Stomach (tissue), 9 donors: ENCODE results near the gene TBATA. TPM values are rescaled to one million over a fixed set of nuclear protein-coding genes. Genes with fewer than 3 reads are reported as not detected.

Experiments
- DNase-seq, 2 donors: peaks; one replicate each; pipeline versions ENCODE4 v3.0.0 to v3.0.0-alpha.2; 2013 to 2019
- H3K27ac ChIP-seq, 5 donors: fragments of 200-600 bp in 4 of 5; sonication (generic) in 4 of 5; one replicate each; pipeline ENCODE4 v1.5.1; 2013 to 2019; ENCODE audit warnings: mild to moderate bottlenecking in 1 of 5, moderate library complexity in 1 of 5
- H3K27me3 ChIP-seq, 3 donors: fragments of 200-600 bp; sonication (generic); one replicate each; pipeline ENCODE4 v1.5.1; 2017 to 2019; ENCODE audit warnings: mixed run types in 1 of 3
- H3K36me3 ChIP-seq, 4 donors: fragments of 200-600 bp; sonication (generic); 1 replicate in 3 of 4; 2 replicates in 1 of 4; pipeline ENCODE4 v1.5.1; 2016 to 2019
- H3K4me1 ChIP-seq, 4 donors: fragments of 200-600 bp; sonication (generic); one replicate each; pipeline ENCODE4 v1.5.1; 2016 to 2019
- H3K4me3 ChIP-seq, 4 donors: fragments of 200-600 bp; sonication (generic) in 3 of 4; one replicate each; pipeline ENCODE4 v1.5.1; 2016 to 2019; ENCODE audit warnings: mild to moderate bottlenecking in 1 of 4
- H3K9me3 ChIP-seq, 4 donors: fragments of 200-600 bp; sonication (generic); one replicate each; pipeline ENCODE4 v1.5.1; 2016 to 2019
- EP300 ChIP-seq: sonication (generic); formaldehyde crosslinking; IDR thresholded peaks from one replicate; pipeline ENCODE4 v1.6.1; 2017; ENCODE audit warnings: antibody characterized with exemption
- POLR2A ChIP-seq, 4 donors: fragments of 450-650 bp; IDR thresholded peaks; one replicate each; pipeline ENCODE4 v1.6.1; 2016; ENCODE audit warnings: antibody characterized with exemption in 4 of 4, control low read depth in 2 of 4, mild to moderate bottlenecking in 1 of 4, moderate library complexity in 1 of 4
- POLR2AphosphoS5 ChIP-seq, 3 donors: sonication (generic); formaldehyde crosslinking; IDR thresholded peaks; one replicate each; pipeline ENCODE4 v1.6.1; 2016; ENCODE audit warnings: antibody characterized with exemption in 3 of 3
- WGBS, 5 donors: extraction: QIAGEN DNeasy Blood & Tissue Kit in 3 of 5; methylation state at CpG; one replicate each; pipeline versions ENCODE4 v1.1.5 to v1.1.7; 2013 to 2018; 5-methylcytosine and 5-hydroxymethylcytosine counted together
- intact Hi-C: fragments of 100-400 bp; cut with DNase I; formaldehyde crosslinking; loops from one replicate; pipeline ENCODE4 v1.15.1; 2023; ENCODE audit warnings: low total_unique reads
- polyA plus RNA-seq, 3 donors: library from polyadenylated mRNA; stranded (reverse); fragments of 200-250 nt; gene quantifications; one replicate each; pipeline ENCODE4 v1.2.3, GENCODE V29; 2013
- total RNA-seq, 5 donors: library from RNA; depleted of rRNA; stranded (reverse); fragments of >200 nt; gene quantifications; one replicate each; pipeline versions ENCODE4 v1.1.0 to v1.2.3, GENCODE V29; 2014 to 2016
- TF ChIP-seq, protein P1 (sequence below), 7 experiments: fragments of 450-650 bp in 4 of 7; fragments of 200-600 bp in 3 of 7; sonication (generic) in 3 of 7; IDR thresholded peaks; one replicate each; pipeline ENCODE4 v1.5.1; 2016 to 2019; ENCODE audit warnings: antibody characterized with exemption in 7 of 7, control low read depth in 2 of 7, mild to moderate bottlenecking in 1 of 7
- donor health status: healthy with polysubstance abuse.
- donor health status: Bipolar disorder and iron deficiency.
- donor health status: healthy.

TBATA gene
- total and polyA plus RNA-seq, 8 donors = not detected

DNA sequence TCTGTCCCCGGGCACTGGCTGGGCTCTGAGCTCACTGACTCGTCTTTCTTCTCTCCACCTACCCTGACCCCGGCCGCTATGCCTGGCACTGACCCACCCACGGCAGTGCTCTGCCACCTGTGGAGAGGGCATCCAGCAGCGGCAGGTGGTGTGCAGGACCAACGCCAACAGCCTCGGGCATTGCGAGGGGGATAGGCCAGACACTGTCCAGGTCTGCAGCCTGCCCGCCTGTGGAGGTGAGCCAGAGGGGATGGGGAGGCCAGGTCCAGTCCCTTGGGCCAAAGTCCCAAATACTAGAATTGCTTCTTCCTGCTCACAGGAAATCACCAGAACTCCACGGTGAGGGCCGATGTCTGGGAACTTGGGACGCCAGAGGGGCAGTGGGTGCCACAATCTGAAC is 27.3 kb downstream of the TBATA start:
- intact Hi-C loops = loop anchor here (5.0 to 10.0 kb wide), 2 partner anchors 206 to 303 kb away; no protein-coding TSS in a partner anchor
- Histone ChIP-seq H3K4me3 (no peak overlapping the region), H3K36me3 (no peaks in the 10 kb centered on the region), H3K9me3 (no peaks in the 10 kb centered on the region), H3K27me3 (peaks cover 0 to 9% (median 0%) of the 10 kb centered on the region in 3 donors), H3K4me1 (peaks cover 0 to 5% (median 2%) of the 10 kb centered on the region in 4 donors), H3K27ac (no peak overlapping the region)
- TF ChIP-seq EP300 (no peak), POLR2AphosphoS5 (IDR thresholded peaks at IDR 0.05) (no peak), POLR2A (IDR thresholded peaks at IDR 0.05) (no peak)
- TF ChIP-seq, protein P1, sequence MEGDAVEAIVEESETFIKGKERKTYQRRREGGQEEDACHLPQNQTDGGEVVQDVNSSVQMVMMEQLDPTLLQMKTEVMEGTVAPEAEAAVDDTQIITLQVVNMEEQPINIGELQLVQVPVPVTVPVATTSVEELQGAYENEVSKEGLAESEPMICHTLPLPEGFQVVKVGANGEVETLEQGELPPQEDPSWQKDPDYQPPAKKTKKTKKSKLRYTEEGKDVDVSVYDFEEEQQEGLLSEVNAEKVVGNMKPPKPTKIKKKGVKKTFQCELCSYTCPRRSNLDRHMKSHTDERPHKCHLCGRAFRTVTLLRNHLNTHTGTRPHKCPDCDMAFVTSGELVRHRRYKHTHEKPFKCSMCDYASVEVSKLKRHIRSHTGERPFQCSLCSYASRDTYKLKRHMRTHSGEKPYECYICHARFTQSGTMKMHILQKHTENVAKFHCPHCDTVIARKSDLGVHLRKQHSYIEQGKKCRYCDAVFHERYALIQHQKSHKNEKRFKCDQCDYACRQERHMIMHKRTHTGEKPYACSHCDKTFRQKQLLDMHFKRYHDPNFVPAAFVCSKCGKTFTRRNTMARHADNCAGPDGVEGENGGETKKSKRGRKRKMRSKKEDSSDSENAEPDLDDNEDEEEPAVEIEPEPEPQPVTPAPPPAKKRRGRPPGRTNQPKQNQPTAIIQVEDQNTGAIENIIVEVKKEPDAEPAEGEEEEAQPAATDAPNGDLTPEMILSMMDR (IDR thresholded peaks at IDR 0.05) = no peak
- no peak for DNase-seq
- WGBS, 5 donors = 74 to 88% (median 83%) methylated on average over 11 to 13 of the region's 13 CpGs

DNA sequence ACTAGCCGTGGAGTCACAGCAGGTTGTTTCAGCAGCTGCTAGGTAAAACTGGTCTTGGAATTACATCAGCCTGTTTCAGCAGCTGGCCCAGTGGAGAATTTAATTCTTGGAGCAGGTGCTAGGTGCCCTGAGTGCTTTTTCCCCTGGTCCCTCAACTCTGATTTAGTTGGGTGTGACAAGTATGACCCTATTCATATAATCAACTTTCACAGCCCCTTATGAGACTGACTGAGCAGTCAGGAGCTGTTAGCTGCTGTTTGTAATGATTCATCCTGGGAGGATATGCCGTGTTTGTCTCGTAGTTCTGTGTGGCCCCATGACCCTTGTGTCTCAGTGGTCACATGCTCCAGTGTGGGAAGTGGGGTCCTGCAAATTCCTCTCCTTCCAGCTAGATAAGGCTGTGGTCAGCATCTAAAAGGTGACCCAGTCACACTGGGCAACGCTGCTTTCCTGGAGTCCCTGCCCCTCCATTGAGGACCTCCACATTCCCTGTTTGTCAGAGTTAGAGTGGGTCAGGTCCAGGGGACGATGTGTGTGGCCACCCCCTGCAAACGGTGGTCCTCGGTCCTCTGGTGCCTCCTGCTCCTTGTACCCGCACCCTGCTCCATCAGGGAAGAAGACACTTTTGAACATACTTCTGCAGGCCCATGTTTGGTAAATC is 28.3 kb downstream of the TBATA start:
- H3K4me1 ChIP-seq = peaks cover 0 to 5% (median 2%) of the 10 kb centered on the region in 4 donors
- no peak overlapping the region for H3K4me3 ChIP-seq
- peaks cover 0 to 9% (median 0%) of the 10 kb centered on the region in 3 donors for H3K27me3 ChIP-seq
- H3K27ac ChIP-seq = no peak overlapping the region
- intact Hi-C loops = loop anchor here (5.0 to 10.0 kb wide), 2 partner anchors 205 to 302 kb away; no protein-coding TSS in a partner anchor
- TF ChIP-seq EP300 (no peak), POLR2A (IDR thresholded peaks at IDR 0.05) (no peak), POLR2AphosphoS5 (IDR thresholded peaks at IDR 0.05) (no peak)
- TF ChIP-seq, protein P1 (IDR thresholded peaks at IDR 0.05) = no peak
- no peak for DNase-seq
- H3K36me3 ChIP-seq = no peaks in the 10 kb centered on the region
- 72 to 81% (median 75%) methylated on average over 8 of the region's 8 CpGs for WGBS, 5 donors
- no peaks in the 10 kb centered on the region for H3K9me3 ChIP-seq

DNA sequence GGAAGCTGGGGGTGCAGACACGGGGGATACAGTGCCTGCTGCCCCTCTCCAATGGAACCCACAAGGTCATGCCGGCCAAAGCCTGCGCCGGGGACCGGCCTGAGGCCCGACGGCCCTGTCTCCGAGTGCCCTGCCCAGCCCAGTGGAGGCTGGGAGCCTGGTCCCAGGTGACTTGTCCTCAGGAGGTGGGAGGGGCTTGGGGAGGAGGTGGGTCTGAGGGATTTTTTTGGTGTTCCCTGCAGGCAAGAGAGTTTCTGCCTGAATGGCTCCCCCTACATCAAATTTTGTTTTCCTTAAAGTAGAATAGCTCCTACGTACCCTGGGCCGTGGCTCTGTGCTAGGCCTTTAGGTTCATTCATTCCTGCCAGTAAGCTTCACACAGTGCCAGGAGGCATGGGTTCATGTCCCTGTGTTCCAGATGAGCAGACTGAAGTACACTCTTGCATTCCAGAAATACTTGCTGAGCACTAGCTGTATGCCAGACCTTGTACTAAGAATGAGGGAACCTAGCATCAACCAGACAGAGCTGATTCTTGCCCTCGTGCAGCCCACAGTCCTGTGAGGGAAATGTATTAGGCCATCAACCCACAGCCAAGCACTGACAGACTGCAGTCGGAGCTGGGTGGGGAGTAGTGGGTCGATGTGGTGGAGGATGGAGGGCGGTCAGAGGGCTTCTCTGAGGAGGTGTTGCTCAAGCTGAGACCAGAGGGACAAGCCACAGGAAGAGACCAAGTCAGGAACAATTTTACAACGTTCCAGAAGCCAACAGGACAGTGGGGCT is 31.1 kb downstream of the TBATA start:
- TF ChIP-seq POLR2A (IDR thresholded peaks at IDR 0.05) (no peak), EP300 (no peak), POLR2AphosphoS5 (IDR thresholded peaks at IDR 0.05) (no peak)
- TF ChIP-seq, protein P1 (IDR thresholded peaks at IDR 0.05) = no peak
- no peaks in the 10 kb centered on the region for H3K9me3 ChIP-seq
- H3K4me1 ChIP-seq = peaks cover 0 to 3% (median under 1%) of the 10 kb centered on the region in 4 donors
- no peak for DNase-seq
- no peak overlapping the region for H3K4me3 ChIP-seq
- H3K27me3 ChIP-seq = no peaks in the 10 kb centered on the region
- WGBS, 5 donors = 69 to 76% (median 72%) methylated on average over 8 to 15 of the region's 15 CpGs
- no peak overlapping the region for H3K27ac ChIP-seq
- H3K36me3 ChIP-seq = no peaks in the 10 kb centered on the region
- intact Hi-C loops = loop anchor here (10.0 kb wide), 1 partner anchor 299 kb away; no protein-coding TSS in a partner anchor

DNA sequence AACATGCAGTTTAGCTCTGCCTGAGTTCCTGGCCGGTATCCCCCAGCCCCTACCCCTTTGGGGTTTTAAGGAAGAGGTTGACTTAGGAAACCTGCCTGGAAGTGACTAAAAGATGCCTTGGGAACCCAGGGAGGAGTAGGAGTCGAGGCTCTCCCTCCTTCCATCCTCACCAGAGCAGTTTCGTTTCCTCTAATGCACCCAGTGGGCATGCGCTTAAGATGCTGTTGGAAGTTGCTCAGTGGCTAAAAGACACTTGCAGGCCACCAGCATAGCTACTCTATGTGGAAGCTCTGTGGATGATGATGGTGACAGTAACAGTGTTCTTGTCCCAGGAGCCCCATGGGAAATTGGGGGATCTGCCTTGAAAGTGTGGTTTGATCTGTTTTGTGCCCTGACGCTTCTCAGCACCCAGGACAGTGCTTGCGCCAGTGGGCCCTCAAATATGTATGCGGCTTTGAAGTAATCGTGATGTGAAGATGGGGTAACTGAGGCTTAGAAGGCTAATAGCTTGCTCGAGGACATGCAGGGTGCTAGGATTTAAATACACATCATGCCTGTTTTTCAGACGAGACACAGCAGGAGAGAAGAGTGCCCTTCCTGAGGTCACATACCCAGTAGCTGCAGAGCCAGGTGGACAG is 32.0 kb downstream of the TBATA start:
- WGBS, 5 donors = 81 to 92% (median 84%) methylated on average over 10 of the region's 10 CpGs
- Histone ChIP-seq H3K9me3 (no peaks in the 10 kb centered on the region), H3K4me1 (no peaks in the 10 kb centered on the region), H3K36me3 (no peaks in the 10 kb centered on the region), H3K4me3 (no peak overlapping the region), H3K27ac (no peak overlapping the region), H3K27me3 (no peaks in the 10 kb centered on the region)
- intact Hi-C loops = loop anchor here (10.0 kb wide), 1 partner anchor 298 kb away; no protein-coding TSS in a partner anchor
- DNase-seq = no peak
- TF ChIP-seq, protein P1 (IDR thresholded peaks at IDR 0.05) = no peak
- no peak for TF ChIP-seq POLR2A (IDR thresholded peaks at IDR 0.05)
- no peak for TF ChIP-seq POLR2AphosphoS5 (IDR thresholded peaks at IDR 0.05)
- TF ChIP-seq EP300 = no peak
